SKM-1 (cell line): ENCODE results near the gene CDKN1B.
"Not testable (repeated sequence)": the region's sequence is repeated elsewhere in the genome, so short reads cannot be mapped to it uniquely, and the experiment has no call there.

Source experiments
- DNase-seq: peaks from one replicate; lab custom pipeline; 2025; ENCODE audit not compliant: unreplicated experiment; lab: John Stamatoyannopoulos, UW

CDKN1B gene

DNA sequence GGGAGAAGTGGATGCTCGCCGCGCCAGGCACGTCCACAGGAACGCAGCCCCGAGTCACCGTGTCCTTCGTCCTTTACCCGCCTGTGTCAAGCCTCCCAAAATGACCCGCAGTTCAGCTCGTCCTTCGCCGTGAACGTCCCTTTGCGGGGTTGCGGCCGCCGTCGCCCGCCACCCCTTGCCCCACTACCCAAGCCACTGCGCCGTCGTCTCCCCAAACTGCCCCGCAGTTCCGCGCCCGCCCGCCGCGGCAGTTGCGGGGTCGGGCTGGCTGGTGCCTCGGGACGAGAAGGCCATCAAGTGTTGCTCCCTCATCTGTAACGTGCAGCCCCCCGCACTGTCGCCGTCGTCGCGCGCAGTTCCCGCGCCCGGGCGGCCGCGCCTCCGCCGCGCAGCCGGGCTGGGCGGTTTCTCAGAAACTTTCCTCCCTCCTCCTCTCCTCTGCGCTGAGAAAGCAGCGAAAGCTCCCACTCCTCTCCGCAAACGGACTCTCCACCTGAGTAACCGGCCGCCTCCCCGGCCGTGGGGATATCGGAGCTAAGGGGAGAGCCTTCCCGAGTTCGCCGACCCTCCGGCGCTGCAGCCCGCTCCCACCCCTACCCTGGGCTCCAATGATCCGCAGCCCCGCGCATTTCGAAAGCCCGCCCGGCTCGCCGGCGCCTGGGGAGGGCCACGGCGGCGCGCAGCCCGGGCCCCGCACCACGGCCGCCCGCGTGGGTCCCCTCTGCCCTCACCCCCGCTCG lies 6.7 kb downstream of the CDKN1B start:
- no peak for DNase-seq

DNA sequence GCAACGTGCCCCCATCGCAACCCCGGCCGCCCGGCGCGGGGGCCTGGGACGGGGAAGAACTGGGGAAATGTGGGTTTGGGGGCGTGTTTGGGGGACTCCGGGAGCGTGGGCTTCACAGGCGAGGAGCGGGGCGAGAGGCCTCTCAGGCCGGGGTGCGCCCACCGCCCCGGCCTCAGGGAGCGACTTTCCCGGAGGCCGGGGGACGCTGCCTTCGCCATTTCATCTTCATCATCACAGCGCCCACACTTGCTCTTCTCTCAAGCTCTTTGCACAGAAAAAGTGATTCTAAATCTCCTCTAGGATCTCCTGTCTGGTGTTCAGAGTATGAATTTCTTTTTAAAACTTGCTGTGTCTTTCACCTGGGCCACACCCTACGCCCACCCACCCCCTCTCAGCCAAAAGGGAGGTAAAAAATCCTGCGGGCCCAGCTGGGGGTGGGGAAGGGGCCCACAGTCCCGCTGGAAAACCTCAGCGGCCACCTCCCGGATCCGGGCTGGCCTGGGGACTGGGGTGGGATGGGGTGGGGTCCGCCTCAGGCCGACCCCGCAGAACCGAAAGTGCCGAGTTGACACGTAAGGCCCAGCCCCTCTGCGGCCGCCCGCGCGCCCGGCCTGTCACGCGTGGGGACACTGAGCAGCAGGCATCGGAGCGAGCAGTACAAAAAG lies 7.4 kb downstream of the CDKN1B start:
- no peak for DNase-seq

- DNase-seq = peak; percentile 44
Measured at GRCh38 chr12:12725086-12725955, 8.2 kb downstream of the CDKN1B start.

DNA sequence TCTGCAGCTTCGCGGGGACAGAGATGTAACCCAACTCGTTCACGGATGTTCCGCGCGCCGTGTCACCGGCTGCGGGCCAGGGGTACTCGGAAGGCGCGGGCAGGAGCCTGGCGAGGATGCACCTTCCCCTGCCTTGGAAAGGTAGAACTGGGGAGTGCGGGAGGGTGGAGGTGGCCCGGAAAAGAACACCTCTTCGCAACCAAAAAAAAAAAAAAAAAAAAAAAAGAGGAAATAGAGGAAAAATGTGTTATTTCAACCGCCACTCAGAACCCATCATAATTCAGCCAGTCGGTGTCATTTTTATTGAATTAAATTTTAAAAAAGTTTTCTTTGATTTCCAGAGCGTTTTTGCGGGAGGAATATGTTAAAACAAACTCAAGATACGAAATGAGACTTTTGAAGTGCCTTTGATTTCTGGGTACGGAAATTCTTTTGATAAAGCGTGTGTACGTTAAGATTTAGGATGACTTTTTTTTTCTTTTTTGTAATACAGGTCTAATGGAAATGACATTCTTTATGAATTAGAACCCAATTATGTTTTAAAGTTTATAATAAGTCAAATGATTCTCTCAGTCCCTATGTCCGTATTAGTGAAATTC lies 8.9 kb downstream of the CDKN1B start:
- DNase-seq = no peak

DNA sequence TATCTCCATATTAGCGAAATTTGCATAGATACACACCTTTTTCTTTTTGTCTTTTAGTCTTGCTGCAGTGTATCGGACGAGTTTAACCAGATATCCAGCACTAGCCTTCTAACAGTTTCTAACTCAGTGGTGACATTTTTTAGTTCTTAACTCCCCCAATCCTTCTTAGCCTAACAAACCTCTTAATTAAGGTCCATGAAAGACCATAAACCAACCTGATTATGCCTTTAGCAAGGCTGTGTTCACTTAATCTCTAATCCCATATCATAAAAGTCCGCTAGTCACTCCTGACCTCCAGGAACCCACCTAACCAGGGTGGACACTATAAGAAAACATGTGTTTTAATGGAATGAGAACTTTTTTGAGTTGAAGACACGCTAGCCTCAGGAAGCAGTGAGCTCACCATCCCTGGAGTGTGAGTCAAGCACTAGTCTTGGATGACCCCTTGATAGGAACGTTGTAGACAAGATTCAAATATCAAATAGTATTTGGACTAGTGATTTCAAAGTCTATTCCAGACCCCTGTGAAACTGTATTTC lies 9.5 kb downstream of the CDKN1B start:
- DNase-seq = no peak

DNA sequence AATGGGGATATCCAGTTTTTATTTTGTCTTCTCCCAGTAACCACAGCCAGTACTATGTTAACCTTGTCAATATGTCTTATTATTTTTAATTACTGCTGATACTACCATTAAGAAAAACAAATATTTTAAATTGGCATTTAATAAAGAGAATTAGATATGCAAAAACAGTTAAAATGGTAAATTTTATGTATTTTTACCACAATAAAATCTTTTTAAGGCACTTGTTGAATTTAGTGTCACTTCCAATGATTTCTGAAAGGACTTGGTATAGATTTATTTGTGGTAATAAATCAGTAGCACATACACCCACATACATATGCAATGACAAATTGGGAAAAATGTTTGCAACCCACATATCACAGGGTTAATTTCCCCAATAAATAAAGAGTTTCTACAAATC lies 14.0 kb downstream of the CDKN1B start:
- DNase-seq = no peak

DNA sequence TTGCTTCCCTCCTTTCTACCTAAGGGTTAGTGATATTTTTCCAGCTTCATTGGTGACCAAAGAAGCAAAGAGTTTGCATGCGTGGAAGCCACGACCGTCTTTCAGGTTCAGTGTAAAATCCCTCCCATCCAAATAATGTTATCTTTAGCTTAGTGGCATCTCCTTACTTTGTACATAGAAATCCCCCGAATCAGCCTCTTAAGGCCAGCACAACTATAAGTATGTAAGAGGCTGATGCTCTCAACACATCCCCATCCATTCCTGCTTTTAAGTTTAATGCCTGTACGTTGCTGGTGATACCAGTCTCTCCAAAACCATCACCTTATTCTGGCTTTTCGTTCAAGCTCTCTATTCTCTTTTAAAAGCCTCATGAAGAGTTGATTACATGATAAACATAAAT lies 14.6 kb downstream of the CDKN1B start:
- no peak for DNase-seq

- no peak for DNase-seq
Measured at GRCh38 chr12:12733118-12733517, 15.9 kb downstream of the CDKN1B start.

GRCh38 chr12:12734054-12734453 lies 16.9 kb downstream of the CDKN1B start:
- DNase-seq = no peak

GRCh38 chr12:12734561-12735071 lies 17.4 kb downstream of the CDKN1B start:
- DNase-seq = no peak

DNA sequence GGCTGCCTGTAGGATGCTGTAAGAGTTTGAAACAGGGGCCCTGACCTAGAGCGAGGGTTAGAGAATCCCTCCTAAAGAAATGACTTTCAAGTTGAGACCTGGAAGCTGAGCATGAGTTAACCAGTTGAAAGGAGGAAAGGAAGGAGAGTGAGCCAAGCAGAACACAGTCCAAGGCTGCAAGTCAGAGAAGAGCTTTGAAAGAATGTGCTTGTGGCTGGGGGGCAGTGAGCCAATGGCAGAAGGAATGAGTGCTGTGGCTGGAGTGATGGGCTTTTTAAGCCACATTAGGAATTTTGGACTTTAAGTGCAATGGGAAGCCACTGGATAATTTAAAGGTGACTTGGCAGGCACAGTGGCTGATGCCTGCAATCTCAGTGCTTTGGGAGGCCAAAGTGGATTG lies 18.1 kb downstream of the CDKN1B start:
- no peak for DNase-seq

DNA sequence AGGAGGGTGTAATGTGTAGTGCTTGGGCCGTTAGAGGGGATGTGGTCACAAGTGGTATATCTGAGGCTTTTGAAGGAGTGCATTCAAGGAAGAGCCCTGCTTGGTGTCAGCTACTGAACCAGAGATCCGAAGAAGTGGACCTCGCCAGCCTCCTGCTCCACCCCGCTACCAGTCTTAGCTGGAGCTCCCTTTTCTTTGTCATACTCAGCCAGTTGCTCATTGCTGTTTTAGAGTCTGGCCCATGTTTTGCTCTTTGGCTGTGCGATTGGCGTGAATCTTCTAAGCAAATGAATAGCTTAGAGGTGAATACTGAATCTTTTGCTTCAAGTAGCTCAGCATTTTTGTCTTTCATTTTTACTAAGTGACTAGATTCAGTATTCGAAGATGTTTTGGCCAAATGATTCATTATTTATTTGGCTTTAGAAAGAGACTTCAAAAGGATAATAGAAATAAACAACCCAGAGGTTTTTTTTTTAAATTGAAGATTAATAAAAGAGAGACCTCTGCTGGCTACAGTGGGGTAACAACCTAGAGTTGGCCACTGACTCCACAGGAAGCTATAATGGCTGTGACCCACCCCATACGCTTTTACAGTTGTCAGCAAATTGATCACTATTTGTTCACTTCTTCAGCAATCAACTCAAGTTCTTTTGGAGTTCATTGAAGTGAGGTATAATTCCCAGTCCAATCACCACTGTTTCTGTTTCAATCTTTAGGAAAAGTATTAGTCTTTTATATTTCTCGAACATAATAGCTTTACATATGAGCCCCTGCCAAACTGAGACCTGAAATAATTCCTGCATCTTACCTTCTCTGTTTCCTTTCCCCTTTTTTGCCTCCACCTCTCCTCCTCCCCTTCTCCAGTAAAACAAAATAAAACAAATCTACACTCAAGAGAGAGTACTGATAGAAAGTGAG lies 19.9 kb downstream of the CDKN1B start:
- no peak for DNase-seq

- DNase-seq = not testable (repeated sequence)
Measured at GRCh38 chr12:12738152-12738551, 21.0 kb downstream of the CDKN1B start.

GRCh38 chr12:12741660-12742059 lies 24.5 kb downstream of the CDKN1B start:
- no peak for DNase-seq

DNA sequence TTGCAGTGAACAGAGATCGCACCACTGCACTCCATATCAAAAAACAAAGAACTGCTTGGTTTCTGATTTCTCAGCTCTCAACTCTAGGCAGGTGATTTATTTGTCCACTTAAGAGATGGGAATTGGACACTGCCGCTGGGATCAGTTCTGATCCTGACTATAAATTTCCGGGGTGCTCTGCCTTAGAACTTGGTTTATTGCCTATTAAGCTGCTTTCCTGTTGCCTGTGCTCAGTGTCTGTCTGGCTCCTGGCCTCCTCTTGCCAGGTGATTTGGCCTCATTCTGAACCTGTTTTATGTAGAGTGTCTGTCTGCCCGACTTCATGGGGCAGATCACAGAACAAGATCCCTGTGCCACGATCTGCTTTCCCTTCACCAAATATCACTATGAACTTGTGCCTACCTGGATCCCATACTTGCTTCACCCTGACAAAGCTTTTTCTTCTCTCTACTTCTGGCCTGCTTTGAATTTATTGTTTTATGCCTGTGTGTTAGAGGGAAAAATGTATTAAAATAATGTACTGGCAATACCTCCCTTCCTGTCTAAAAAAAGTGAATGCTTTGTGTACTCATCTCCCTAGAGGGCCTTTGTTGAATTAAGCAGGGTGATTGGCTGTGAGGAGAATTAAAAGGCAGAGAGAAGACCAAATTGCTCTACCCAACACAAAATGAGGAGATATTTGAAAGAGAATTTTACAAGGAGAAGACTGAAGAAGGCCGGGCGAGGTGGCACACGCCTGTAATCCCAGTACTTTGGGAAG lies 27.6 kb downstream of the CDKN1B start:
- DNase-seq = no peak

DNA sequence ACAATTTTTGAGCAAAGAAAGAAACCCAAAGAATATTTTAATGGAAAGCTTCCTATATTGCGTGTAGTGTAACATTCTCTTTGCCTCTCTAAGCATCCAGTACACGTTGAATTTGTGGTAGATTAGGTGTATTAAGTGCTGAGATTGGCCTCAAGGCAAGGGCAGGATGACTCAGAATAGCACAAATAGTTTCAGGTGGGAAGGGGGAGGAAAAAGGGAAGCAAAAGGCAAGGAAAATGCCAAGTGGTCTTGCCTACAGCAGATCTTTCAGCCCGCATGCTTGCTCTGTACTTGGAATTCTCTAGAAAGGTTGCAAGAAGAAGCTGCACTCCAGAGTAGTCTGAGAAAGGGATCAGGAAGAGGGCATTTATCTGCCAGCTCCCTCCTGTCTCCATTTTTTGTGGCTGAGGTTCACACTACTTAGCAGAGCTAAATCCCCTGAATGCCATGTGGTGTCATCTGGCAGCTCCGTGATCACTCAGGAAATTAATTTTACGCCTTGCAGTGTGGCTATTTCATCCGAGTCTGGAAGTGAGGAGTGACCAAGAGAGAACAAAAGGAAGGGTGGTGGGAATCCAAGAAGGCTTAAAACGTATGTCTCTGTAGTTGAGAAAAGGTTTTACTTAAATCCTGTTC lies 28.5 kb downstream of the CDKN1B start:
- no peak for DNase-seq

GRCh38 chr12:12747278-12747677 lies 30.1 kb downstream of the CDKN1B start:
- no peak for DNase-seq

DNA sequence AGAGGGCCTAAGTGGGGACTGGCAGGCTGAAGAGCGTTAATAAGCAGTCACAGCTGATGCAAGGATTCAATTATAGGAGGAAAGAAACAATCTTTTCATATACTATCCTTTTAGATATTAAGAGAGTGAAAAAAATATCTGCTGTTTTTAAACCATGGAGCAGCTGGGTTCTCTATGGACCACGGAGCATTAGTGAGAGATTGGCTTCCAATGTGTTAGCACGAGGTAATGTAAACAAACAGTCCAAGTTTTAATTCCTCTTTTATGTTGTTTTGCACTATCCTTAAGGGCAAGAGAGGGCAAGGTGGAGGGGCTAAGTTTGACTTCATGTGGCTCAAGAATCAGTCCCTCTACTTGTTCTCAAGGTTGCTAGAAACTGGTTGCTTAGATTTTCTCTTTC lies 30.9 kb downstream of the CDKN1B start:
- DNase-seq = no peak

- no peak for DNase-seq
Measured at GRCh38 chr12:12749433-12749832, 32.3 kb downstream of the CDKN1B start.
